GM12878 (cell line): ENCODE results near the gene MARCHF4. TPM values are rescaled to one million over a fixed set of nuclear protein-coding genes. Genes with fewer than 3 reads are reported as not detected.

Source experiments
- ATAC-seq: fragments of 200-7000 bp; cut with Tn5 transposase; 3 replicates; pipeline ENCODE4 v1.9.1; 2020; ENCODE audit warnings: mild to moderate bottlenecking, moderate library complexity
- BruUV-seq: library from RNA; stranded (reverse); fragments of 400-500 nt; replicated peaks from 2 replicates; lab custom pipeline; 2021; lab: Mats Ljungman, UMichigan
- CTCF ChIA-PET: fragments of 300-600 bp; sonication (Branson Sonifier 250); formaldehyde crosslinking; extraction: SDS; loops from one replicate; lab custom pipeline; 2021; ENCODE audit warnings: inconsistent platforms; lab: Yijun Ruan, JAX
- POLR2A ChIA-PET: fragments of 350-600 bp; formaldehyde crosslinking; extraction: SDS; loops from one replicate; lab custom pipeline; 2021; ENCODE audit warnings: inconsistent platforms; lab: Charles Lee
- RAD21 ChIA-PET: fragments of 300-600 bp; sonication (Branson Sonifier 250); formaldehyde crosslinking; loops from one replicate; lab custom pipeline; 2023; ENCODE audit warnings: antibody characterized with exemption; ENCODE audit not compliant: unreplicated experiment; lab: Charles Lee
- SMC1A ChIA-PET: fragments of 300-600 bp; sonication (Branson Sonifier 250); formaldehyde crosslinking; loops from one replicate; lab custom pipeline; 2023; ENCODE audit not compliant: unreplicated experiment, uncharacterized antibody; lab: Charles Lee
- DNase-seq: peaks from one replicate; pipeline ENCODE4 v3.0.0-alpha.2; 2011; ENCODE audit warnings: low read depth, low spot score
- FAIRE-seq: peaks from 3 replicates; lab custom pipeline; 2011; peaks lifted over from hg19 to GRCh38; lab: Jason Lieb, UNC
- H2AFZ ChIP-seq: 2 replicates; pipeline ENCODE4 v1.6.0; 2011; ENCODE audit warnings: low read depth, low read length, control low read depth; ENCODE audit not compliant: control insufficient read depth
- H3K27ac ChIP-seq: 2 replicates; pipeline ENCODE4 v1.5.1; 2011; ENCODE audit warnings: control low read depth; ENCODE audit not compliant: control insufficient read depth, insufficient read depth
- H3K27me3 ChIP-seq, 2 experiments: replicated peaks in 1 of 2; 2 replicates each; pipeline versions ENCODE4 v1.6.0 to v1.6.1; 2011; ENCODE audit warnings: low read length in 1 of 2; ENCODE audit not compliant: control insufficient read depth in 2 of 2, insufficient read depth in 2 of 2
- H3K36me3 ChIP-seq, 2 experiments: 2 replicates each; pipeline ENCODE4 v1.5.1; 2011; ENCODE audit warnings: low read length in 1 of 2; ENCODE audit not compliant: control insufficient read depth in 2 of 2, insufficient read depth in 2 of 2
- H3K4me1 ChIP-seq: 2 replicates; pipeline ENCODE4 v1.6.1; 2011; ENCODE audit warnings: mild to moderate bottlenecking, low read length, moderate library complexity, mixed read lengths; ENCODE audit not compliant: control insufficient read depth, insufficient read depth
- H3K4me2 ChIP-seq: 2 replicates; pipeline ENCODE4 v1.6.0; 2011; ENCODE audit warnings: control low read depth; ENCODE audit not compliant: control insufficient read depth, insufficient read depth
- H3K4me3 ChIP-seq: fragments of 200-600 bp; sonication (generic); 2 replicates; pipeline ENCODE4 v1.5.1; 2016
- H3K79me2 ChIP-seq: 2 replicates; pipeline ENCODE4 v1.6.0; 2011; ENCODE audit warnings: low read length; ENCODE audit not compliant: control insufficient read depth, insufficient read depth
- H3K9ac ChIP-seq: 2 replicates; pipeline ENCODE4 v1.8.0; 2011; ENCODE audit warnings: low read length, control low read depth, mixed read lengths; ENCODE audit not compliant: control insufficient read depth, insufficient read depth
- H3K9me3 ChIP-seq: replicated peaks from 3 replicates; pipeline ENCODE4 v1.5.1; 2011; ENCODE audit warnings: mild to moderate bottlenecking, low read length; ENCODE audit not compliant: control insufficient read depth, insufficient read depth
- H4K20me1 ChIP-seq: 2 replicates; pipeline ENCODE4 v1.6.0; 2011; ENCODE audit not compliant: control insufficient read depth, insufficient read depth
- E4F1 ChIP-seq: fragments of 450-650 bp; IDR thresholded peaks from 2 replicates; pipeline ENCODE4 v1.6.1; 2018; ENCODE audit warnings: borderline replicate concordance, mild to moderate bottlenecking; ENCODE audit not compliant: partially characterized antibody
- WGBS: methylation state at CpG from one replicate; pipeline ENCODE4 v1.1.6; 2016; ENCODE audit warnings: low lambda C conversion rate; ENCODE audit not compliant: insufficient replicate concordance, insufficient coverage; ENCODE audit errors: missing lambda C conversion rate; 5-methylcytosine and 5-hydroxymethylcytosine counted together
- in situ Hi-C: fragments of 300-500 bp; cut with MboI; formaldehyde crosslinking; loops from 9 replicates; pipeline ENCODE4 v1.14.3; 2018; ENCODE audit warnings: mixed read lengths
- intact Hi-C: fragments of 100-400 bp; cut with micrococcal nuclease; formaldehyde crosslinking; loops from one replicate; pipeline ENCODE4 v1.14.2; 2022; ENCODE audit not compliant: unreplicated experiment
- polyA plus RNA-seq, 11 experiments: library from polyadenylated mRNA; depleted of rRNA in 4 of 11; unstranded in 6 of 11; stranded (reverse) in 5 of 11; fragments of >200 nt; fragmentation: Nextera tagmentation in 4 of 11; fragmentation: Illumina TruSeq in 1 of 11; extraction: Ambion mirVana in 4 of 11; extraction: Trizol in 1 of 11; gene quantifications; 1 replicate in 1 of 11; 2 replicates in 10 of 11; pipeline versions ENCODE4 v1.2.1 to v1.2.3, GENCODE V29; 2011 to 2016; ENCODE audit warnings: inconsistent platforms in 2 of 11, missing spikeins in 2 of 11, low read depth in 1 of 11
- total RNA-seq, 4 experiments: library from RNA; depleted of rRNA in 3 of 4; stranded (reverse); fragments of >200 nt in 3 of 4; fragmentation: Illumina TruSeq in 1 of 4; extraction: Trizol in 1 of 4; gene quantifications; 2 replicates each; pipeline versions ENCODE4 v1.2.1 to v1.2.3, GENCODE V29; 2013 to 2021

Gene MARCHF4
- total and polyA plus RNA-seq, 10 of the 15 experiments (the other 5 are each of a cell fraction or from before 2014, with no cell fraction given): not detected

GRCh38 chr2:216416571-216417307 is 44.5 kb upstream of the MARCHF4 start:
- no peak for ATAC-seq
- in situ Hi-C loops (no loop called here), intact Hi-C loops (loop anchor here (10.0 kb wide), 2 partner anchors 212 to 248 kb away; no protein-coding TSS in a partner anchor)
- ChIA-PET POLR2A (interaction anchor here (1.0 to 1.9 kb wide), 2 partner anchors 12 to 190 kb away, joined by 3 to 9 read pairs; no protein-coding TSS in a partner anchor), CTCF (interaction anchor here (0.9 to 5.7 kb wide), 9 partner anchors 12 to 250 kb away, joined by 3 to 56 read pairs (median 4); partner anchors contain the start of gene RPL37A), SMC1A (interaction anchor here (0.6 to 6.9 kb wide), 12 partner anchors 10 to 306 kb away, joined by 3 to 51 read pairs (median 4); no protein-coding TSS in a partner anchor), RAD21 (interaction anchor here (1.0 to 4.5 kb wide), 6 partner anchors 10 to 222 kb away, joined by 3 to 20 read pairs (median 4); partner anchors contain the start of gene RPL37A)
- H3K9me3 ChIP-seq: no peaks in the 10 kb centered on the region
- no peaks in the 10 kb centered on the region for H4K20me1 ChIP-seq
- no TSS peak for BruUV-seq
- peaks cover 13% of the 10 kb centered on the region for H3K4me1 ChIP-seq
- 47% methylated on average over 6 of the region's 6 CpGs for WGBS
- peak overlapping the region; percentile 47; the same call in 1 of the 2 replicates for H3K27ac ChIP-seq
- peak overlapping the region; percentile 68; the same call in 1 of the 2 replicates for H3K4me2 ChIP-seq
- H3K4me3 ChIP-seq: no peak overlapping the region
- H2AFZ ChIP-seq: no peak overlapping the region
- H3K27me3 ChIP-seq: no peaks in the 10 kb centered on the region
- DNase-seq: no peak
- TF ChIP-seq E4F1: no peak
- no peak overlapping the region for H3K9ac ChIP-seq
- peaks cover under 1 to 10% of the 10 kb centered on the region in 2 experiments; a peak in 3 of 4 replicates for H3K36me3 ChIP-seq
- FAIRE-seq: no peak
- H3K79me2 ChIP-seq: peaks cover 8% of the 10 kb centered on the region
